Measurements from ENCODE around the gene SASH1. TPM values are rescaled to one million over a fixed set of nuclear protein-coding genes. Genes with fewer than 3 reads are reported as not detected.

SASH1 gene
- total RNA-seq, 4 donors from 2014 or later, result 142 to 214 (median 173) TPM

DNA sequence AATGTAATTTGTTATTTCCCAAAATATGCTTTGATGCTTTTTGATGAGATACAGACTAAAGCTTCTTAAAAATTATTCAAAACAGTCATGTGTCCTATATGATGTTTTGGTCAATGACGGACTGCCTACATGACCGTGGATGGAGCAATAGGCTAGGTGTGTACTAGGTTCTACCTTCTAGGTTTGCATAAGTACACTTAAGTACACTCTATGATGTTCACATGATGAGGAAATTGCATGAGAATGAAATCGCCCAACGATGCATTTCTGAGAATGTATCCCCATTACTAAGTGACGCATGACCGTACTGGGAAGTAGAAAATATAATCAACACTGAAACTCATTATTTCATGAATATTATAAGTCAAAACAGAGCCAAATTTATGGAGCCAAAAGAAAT is 252.9 kb downstream of the SASH1 start:
- DNase-seq (ENCODE audit: low spot score) (no peak), ATAC-seq (ENCODE audit: low FRiP score) (no peak)
- no peak for TF ChIP-seq CTCF (IDR thresholded peaks at IDR 0.05)

DNA sequence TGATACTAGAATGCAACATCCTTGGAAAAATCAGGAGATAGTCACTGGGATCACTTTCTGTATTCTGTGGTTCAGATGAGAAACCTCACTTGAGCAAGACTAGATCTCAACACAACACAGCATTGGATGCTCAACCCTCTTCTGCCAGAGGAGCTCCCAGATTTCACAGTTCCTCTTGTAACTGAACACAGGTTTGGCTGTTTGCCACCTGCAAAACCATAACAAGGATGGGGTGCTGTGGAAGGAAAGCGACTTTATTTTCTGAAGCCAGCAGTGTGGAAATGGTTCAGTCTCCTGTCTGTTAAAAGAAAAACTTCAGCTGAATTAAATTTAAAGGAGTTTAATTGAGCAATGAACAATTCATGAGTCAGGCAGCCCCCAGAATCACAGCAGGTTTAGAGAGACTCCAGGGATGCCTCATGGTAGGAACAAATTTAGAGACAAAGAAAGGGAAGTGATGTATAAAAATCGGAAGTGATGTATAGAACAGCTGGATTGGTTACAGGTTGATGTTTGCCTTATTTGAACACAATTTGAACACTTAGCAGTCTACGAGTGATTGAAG is 254.3 kb downstream of the SASH1 start:
- ATAC-seq (ENCODE audit: low FRiP score) (no peak), DNase-seq (ENCODE audit: low spot score) (no peak)
- TF ChIP-seq CTCF (IDR thresholded peaks at IDR 0.05), result no peak

GRCh38 chr6:148598724-148599123 is 256.1 kb downstream of the SASH1 start:
- ATAC-seq (ENCODE audit: low FRiP score) (no peak), DNase-seq (ENCODE audit: low spot score) (no peak)
- TF ChIP-seq CTCF (IDR thresholded peaks at IDR 0.05), result no peak

DNA sequence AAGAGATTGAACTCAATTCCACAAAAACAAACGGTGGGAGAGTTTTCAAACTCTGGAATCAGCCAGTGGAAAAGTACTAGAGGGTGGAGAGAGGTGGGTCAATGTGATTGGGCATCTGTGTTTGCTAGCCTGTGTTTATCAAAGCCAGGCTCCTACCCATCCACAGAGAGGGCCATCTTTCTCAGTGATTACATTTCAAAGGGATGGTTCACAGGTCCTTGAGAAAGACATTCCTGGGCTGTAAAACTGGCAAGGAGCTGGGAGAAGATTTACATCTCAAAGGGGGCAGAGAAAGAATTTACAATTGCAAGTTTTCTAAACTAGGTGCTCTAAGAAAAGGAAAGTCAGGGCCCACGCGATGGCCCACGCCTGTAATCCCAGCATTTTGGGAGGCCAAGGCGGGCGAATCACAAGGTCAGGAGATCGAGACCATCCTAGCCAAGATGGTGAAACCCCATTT is 257.4 kb downstream of the SASH1 start:
- no peak for TF ChIP-seq CTCF (IDR thresholded peaks at IDR 0.05)
- no peak for DNase-seq (ENCODE audit: low spot score)

More for the DNA sequence above, 257.4 kb downstream of the SASH1 start:
- ATAC-seq (ENCODE audit: low FRiP score), result no peak

Small RNA genes within 50 kb of the gene (small RNA-seq; reads per million reads assigned to genes)
- gene SNRPEP6, result not detected
